Nephron progenitor cell (in vitro differentiated cells): Measurements from ENCODE around the gene APBB2.

Source experiments
- DNase-seq: peaks from one replicate; pipeline ENCODE4 v3.0.0; 2021
- H3K27ac Mint-ChIP-seq: 2 replicates; pipeline ENCODE4 v1.8.0; 2021; ENCODE audit warnings: mild to moderate bottlenecking, moderate library complexity, mixed read lengths
- H3K27me3 Mint-ChIP-seq: 2 replicates; pipeline ENCODE4 v1.8.0; 2021; ENCODE audit warnings: mild to moderate bottlenecking, low read depth, mixed read lengths; ENCODE audit not compliant: poor library complexity
- H3K36me3 Mint-ChIP-seq: 2 replicates; pipeline ENCODE4 v1.8.0; 2021; ENCODE audit warnings: low read depth, mixed read lengths
- H3K4me1 Mint-ChIP-seq: 2 replicates; pipeline ENCODE4 v1.8.0; 2021; ENCODE audit warnings: mixed read lengths
- H3K4me3 Mint-ChIP-seq: 2 replicates; pipeline ENCODE4 v1.8.0; 2021; ENCODE audit warnings: mild to moderate bottlenecking, moderate library complexity, mixed read lengths
- H3K9me3 Mint-ChIP-seq: 2 replicates; pipeline ENCODE4 v1.8.0; 2021; ENCODE audit warnings: mild to moderate bottlenecking, moderate library complexity, mixed read lengths
- TF ChIP-seq, protein P1 (sequence below): fragments of 200-600 bp; sonication (generic); IDR thresholded peaks from 2 replicates; pipeline ENCODE4 v1.5.0; 2021; ENCODE audit warnings: antibody characterized with exemption

APBB2 gene

DNA sequence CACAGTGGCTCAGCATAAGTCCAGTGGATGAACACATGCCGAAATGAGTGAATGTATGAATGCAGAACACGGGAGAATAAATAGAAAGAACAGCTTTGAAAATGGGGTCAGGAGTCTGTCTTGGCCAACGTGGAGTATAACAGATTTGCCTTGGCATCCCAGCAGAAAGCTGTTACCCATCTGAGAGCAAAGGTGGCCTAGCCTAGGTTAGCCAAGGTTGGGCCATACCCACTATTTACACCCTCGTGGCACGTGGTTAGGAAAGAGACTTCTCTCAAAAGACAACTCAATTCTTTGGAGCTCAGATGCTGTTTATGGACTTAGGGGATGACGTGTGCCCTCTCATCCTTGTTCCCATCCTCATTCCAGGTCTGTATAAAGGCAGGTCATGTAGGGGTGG lies 337.3 kb downstream of the APBB2 start:
- H3K4me1 Mint-ChIP-seq: peaks cover 36% of the 10 kb centered on the region

DNA sequence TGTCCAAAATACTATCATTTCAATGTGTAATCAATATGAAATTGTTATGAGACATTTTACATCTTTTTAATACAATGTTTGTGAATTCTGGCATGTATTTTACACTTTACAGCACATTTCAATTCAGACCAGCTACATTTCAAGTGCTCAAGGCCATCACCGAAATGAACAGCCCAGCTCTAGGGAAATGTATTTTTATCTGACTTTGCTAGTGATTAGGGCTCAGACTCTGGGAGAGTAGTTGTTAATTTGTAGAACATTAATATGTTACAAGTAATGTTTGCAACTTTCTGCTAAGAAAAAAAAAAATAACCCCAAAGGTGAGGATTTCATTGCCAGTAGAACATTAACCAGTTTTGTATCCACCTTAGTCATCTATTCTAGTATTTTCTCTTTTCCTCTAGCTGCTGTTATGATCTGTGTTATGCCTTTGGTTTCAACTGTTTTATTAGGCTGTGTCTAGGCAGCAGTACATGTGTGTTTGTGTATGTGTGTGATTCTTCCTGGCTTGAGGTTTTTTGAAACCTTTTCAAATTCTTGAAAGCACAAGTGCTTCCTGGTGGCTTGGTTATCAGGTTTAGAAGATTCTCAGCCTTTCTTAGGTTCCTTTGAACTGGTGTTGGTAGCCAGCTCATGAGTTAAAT lies 338.7 kb downstream of the APBB2 start:
- Mint-ChIP-seq H3K4me3 (no peak overlapping the region), H3K4me1 (peaks cover 32% of the 10 kb centered on the region), H3K36me3 (peaks cover 6% of the 10 kb centered on the region), H3K27me3 (peaks cover 4% of the 10 kb centered on the region), H3K9me3 (no peaks in the 10 kb centered on the region), H3K27ac (no peak overlapping the region)
- DNase-seq: no peak
- TF ChIP-seq, protein P1, sequence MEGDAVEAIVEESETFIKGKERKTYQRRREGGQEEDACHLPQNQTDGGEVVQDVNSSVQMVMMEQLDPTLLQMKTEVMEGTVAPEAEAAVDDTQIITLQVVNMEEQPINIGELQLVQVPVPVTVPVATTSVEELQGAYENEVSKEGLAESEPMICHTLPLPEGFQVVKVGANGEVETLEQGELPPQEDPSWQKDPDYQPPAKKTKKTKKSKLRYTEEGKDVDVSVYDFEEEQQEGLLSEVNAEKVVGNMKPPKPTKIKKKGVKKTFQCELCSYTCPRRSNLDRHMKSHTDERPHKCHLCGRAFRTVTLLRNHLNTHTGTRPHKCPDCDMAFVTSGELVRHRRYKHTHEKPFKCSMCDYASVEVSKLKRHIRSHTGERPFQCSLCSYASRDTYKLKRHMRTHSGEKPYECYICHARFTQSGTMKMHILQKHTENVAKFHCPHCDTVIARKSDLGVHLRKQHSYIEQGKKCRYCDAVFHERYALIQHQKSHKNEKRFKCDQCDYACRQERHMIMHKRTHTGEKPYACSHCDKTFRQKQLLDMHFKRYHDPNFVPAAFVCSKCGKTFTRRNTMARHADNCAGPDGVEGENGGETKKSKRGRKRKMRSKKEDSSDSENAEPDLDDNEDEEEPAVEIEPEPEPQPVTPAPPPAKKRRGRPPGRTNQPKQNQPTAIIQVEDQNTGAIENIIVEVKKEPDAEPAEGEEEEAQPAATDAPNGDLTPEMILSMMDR: no peak

More for the DNA sequence above, 337.3 kb downstream of the APBB2 start:
- H3K36me3 Mint-ChIP-seq: peaks cover 7% of the 10 kb centered on the region
- no peak overlapping the region for H3K27ac Mint-ChIP-seq
- H3K4me3 Mint-ChIP-seq: no peak overlapping the region
- H3K9me3 Mint-ChIP-seq: no peaks in the 10 kb centered on the region
- H3K27me3 Mint-ChIP-seq: peaks cover 4% of the 10 kb centered on the region
- no peak for DNase-seq
- TF ChIP-seq, protein P1: no peak

DNA sequence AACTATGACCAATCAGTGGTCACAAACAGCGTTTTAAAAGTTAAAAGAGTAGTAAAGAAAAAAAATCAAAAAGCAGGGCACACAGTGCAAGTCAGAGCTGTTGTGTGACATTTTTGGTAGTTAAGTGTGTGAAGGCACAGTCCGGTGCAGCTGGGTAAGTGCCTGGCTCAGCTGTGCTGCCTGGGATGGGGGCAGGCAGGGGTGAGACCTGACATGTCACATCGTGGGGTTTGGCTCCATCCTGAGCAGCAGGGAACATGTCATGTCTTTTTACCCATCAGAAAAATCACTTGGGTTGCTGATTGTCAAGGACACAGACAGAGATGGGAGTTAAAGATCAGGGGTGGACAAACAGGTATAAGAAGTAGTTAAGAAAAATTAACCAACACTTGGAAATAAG lies 339.4 kb downstream of the APBB2 start:
- peaks cover 32% of the 10 kb centered on the region for H3K4me1 Mint-ChIP-seq
- no peak for DNase-seq
- H3K36me3 Mint-ChIP-seq: no peaks in the 10 kb centered on the region
- H3K27me3 Mint-ChIP-seq: peaks cover 4% of the 10 kb centered on the region
- H3K27ac Mint-ChIP-seq: peak overlapping the region; percentile 68
- no peak overlapping the region for H3K4me3 Mint-ChIP-seq
- TF ChIP-seq, protein P1: no peak
- no peaks in the 10 kb centered on the region for H3K9me3 Mint-ChIP-seq

DNA sequence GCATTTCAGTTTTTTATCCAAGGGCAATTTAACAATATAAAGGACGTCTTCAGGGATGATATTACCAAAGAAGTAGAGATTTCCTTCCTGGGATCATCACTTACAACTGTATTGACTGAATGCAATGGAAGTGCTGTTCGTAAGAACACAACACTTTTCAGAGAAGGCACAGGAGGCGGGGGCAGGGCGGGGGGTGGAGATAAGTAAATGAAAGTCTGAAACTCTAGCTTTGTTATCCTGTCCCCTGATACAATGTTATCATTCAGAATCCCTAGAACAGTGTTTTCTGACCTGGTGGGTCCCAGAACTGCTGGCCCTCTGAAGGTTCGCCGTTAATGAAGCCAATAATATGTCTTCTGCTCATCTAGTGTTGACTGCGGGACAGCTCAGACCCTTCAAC lies 340.0 kb downstream of the APBB2 start:
- Mint-ChIP-seq H3K9me3 (no peaks in the 10 kb centered on the region), H3K36me3 (no peaks in the 10 kb centered on the region), H3K4me1 (peaks cover 32% of the 10 kb centered on the region), H3K27ac (no peak overlapping the region), H3K27me3 (peaks cover 4% of the 10 kb centered on the region), H3K4me3 (no peak overlapping the region)
- DNase-seq: no peak
- TF ChIP-seq, protein P1: no peak

DNA sequence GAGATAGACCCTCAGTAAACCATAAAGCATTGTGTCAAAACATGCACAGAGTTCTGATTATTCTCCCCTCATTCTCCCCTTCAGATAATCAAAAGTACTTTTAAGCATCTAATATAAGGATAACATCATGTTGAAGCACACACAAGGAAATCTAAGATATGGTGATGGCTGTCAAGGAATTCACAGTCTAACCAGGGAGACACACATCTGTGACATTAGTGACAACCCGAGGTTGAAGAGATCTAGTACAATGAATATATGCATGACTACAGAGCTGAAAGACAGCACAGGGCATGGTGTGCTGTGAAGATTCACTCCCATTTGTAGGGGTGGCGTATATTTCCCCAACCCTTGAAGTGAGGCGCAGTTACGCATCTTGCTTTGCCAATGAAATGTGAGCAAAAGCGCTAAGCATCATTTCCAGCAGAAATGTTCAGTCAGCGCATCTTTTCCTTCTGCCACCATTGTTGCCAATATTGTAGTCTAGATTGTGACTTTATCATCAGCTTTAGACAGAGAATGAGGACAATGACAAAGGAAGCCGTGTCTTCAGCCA lies 342.6 kb downstream of the APBB2 start:
- Mint-ChIP-seq H3K27me3 (no peaks in the 10 kb centered on the region), H3K4me3 (no peak overlapping the region), H3K4me1 (peaks cover 22% of the 10 kb centered on the region), H3K27ac (no peak overlapping the region), H3K36me3 (no peaks in the 10 kb centered on the region), H3K9me3 (no peaks in the 10 kb centered on the region)
- TF ChIP-seq, protein P1: no peak
- no peak for DNase-seq

DNA sequence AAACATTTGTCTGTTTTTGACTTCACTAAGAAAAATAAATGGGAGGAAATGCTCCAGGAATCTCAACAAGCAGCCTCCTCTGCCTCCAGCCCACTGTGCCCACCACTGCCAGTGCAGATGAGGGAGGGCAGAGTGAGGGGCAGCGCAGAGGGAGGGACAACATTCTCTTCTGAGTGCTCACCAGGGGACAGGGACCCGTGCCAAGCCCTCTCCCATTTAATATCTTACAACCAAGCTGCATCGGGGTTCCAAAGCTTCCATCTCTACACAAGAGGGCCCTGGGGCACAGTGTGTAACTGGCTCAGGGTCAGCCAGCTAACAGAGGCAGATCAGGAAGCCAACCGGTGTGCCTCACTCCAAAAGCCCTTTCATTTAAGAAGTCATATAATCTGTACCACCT lies 344.2 kb downstream of the APBB2 start:
- no peak overlapping the region for H3K27ac Mint-ChIP-seq
- no peaks in the 10 kb centered on the region for H3K36me3 Mint-ChIP-seq
- no peaks in the 10 kb centered on the region for H3K9me3 Mint-ChIP-seq
- DNase-seq: no peak
- H3K4me1 Mint-ChIP-seq: peaks cover 20% of the 10 kb centered on the region
- TF ChIP-seq, protein P1: no peak
- no peaks in the 10 kb centered on the region for H3K27me3 Mint-ChIP-seq
- H3K4me3 Mint-ChIP-seq: no peak overlapping the region
